ENCODE results near the gene GPC6. TPM values are rescaled to one million over a fixed set of nuclear protein-coding genes. Genes with fewer than 3 reads are reported as not detected.
A peak's percentile ranks its signal among the peaks of the same experiment; 100 is the strongest.

Gene GPC6
- polyA plus RNA-seq, 1 donor (not counting 4 experiments of a cell fraction or from before 2014, with no cell fraction given) = 0.42 TPM

GRCh38 chr13:94317063-94317491 is 1090.5 kb downstream of the GPC6 start:
- Histone ChIP-seq H3K9ac (ENCODE audit: control insufficient read depth, extremely low read depth, insufficient read depth, low read length) (no peak overlapping the region), H3K4me2 (ENCODE audit: control insufficient read depth, extremely low read depth, insufficient read depth, low read depth, low read length) (peak overlapping the region; percentile 46), H2AFZ (ENCODE audit: control insufficient read depth, low read length) (peak overlapping the region; percentile 36), H4K20me1 (ENCODE audit: control insufficient read depth, extremely low read depth, insufficient read depth, low read length) (no peaks in the 10 kb centered on the region), H3K9me3 (ENCODE audit: control insufficient read depth, low read depth, low read length) (no peaks in the 10 kb centered on the region), H3K4me3 (ENCODE audit: control insufficient read depth in 2 of 3, extremely low read depth in 1 of 3, insufficient read depth in 2 of 3, low read depth in 1 of 3, low read length in 3 of 3) (no peak overlapping the region), H3K27me3 (ENCODE audit: control insufficient read depth, extremely low read depth, insufficient read depth, low read length) (no peaks in the 10 kb centered on the region), H3K79me2 (ENCODE audit: control insufficient read depth, insufficient read depth, low read length) (no peaks in the 10 kb centered on the region), H3K36me3 (ENCODE audit: control insufficient read depth in 2 of 2, extremely low read depth in 1 of 2, insufficient read depth in 2 of 2, low read length in 2 of 2) (no peaks in the 10 kb centered on the region), H3K27ac (ENCODE audit: control insufficient read depth, insufficient read depth, low read length) (no peak overlapping the region), H3K9me1 (ENCODE audit: control insufficient read depth, extremely low read depth, insufficient read depth, low read length) (no peaks in the 10 kb centered on the region), H3K4me1 (ENCODE audit: control insufficient read depth, extremely low read depth, insufficient read depth, low read length) (no peaks in the 10 kb centered on the region)
- DNase-seq (ENCODE audit: low read depth, low spot score) (no peak), FAIRE-seq (peak; percentile 20)
- no peak for TF ChIP-seq EZH2 (IDR thresholded peaks at IDR 0.05; ENCODE audit: low read length)
- TF ChIP-seq, protein P1, sequence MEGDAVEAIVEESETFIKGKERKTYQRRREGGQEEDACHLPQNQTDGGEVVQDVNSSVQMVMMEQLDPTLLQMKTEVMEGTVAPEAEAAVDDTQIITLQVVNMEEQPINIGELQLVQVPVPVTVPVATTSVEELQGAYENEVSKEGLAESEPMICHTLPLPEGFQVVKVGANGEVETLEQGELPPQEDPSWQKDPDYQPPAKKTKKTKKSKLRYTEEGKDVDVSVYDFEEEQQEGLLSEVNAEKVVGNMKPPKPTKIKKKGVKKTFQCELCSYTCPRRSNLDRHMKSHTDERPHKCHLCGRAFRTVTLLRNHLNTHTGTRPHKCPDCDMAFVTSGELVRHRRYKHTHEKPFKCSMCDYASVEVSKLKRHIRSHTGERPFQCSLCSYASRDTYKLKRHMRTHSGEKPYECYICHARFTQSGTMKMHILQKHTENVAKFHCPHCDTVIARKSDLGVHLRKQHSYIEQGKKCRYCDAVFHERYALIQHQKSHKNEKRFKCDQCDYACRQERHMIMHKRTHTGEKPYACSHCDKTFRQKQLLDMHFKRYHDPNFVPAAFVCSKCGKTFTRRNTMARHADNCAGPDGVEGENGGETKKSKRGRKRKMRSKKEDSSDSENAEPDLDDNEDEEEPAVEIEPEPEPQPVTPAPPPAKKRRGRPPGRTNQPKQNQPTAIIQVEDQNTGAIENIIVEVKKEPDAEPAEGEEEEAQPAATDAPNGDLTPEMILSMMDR (optimal IDR thresholded peaks at IDR 0.05 in 1 of 3, IDR thresholded peaks at IDR 0.05 in 1 of 3, conservative IDR thresholded peaks at IDR 0.05 in 1 of 3; ENCODE audit: extremely low read depth in 1 of 3, insufficient read depth in 2 of 3, low read length in 3 of 3) = no peak
- dilution Hi-C loops (cut with MboI; ENCODE audit: extremely low pct_ligation_motif_present, low sequenced_read_pairs) = no loop called here

GRCh38 chr13:94318418-94318817 is 1091.8 kb downstream of the GPC6 start:
- Histone ChIP-seq H3K4me1 (ENCODE audit: control insufficient read depth, extremely low read depth, insufficient read depth, low read length) (no peaks in the 10 kb centered on the region), H3K4me3 (ENCODE audit: control insufficient read depth in 2 of 3, extremely low read depth in 1 of 3, insufficient read depth in 2 of 3, low read depth in 1 of 3, low read length in 3 of 3) (no peak overlapping the region), H3K27ac (ENCODE audit: control insufficient read depth, insufficient read depth, low read length) (no peak overlapping the region), H3K36me3 (ENCODE audit: control insufficient read depth in 2 of 2, extremely low read depth in 1 of 2, insufficient read depth in 2 of 2, low read length in 2 of 2) (no peaks in the 10 kb centered on the region), H3K4me2 (ENCODE audit: control insufficient read depth, extremely low read depth, insufficient read depth, low read depth, low read length) (no peak overlapping the region), H3K27me3 (ENCODE audit: control insufficient read depth, extremely low read depth, insufficient read depth, low read length) (no peaks in the 10 kb centered on the region), H2AFZ (ENCODE audit: control insufficient read depth, low read length) (no peak overlapping the region), H3K9ac (ENCODE audit: control insufficient read depth, extremely low read depth, insufficient read depth, low read length) (no peak overlapping the region), H3K9me1 (ENCODE audit: control insufficient read depth, extremely low read depth, insufficient read depth, low read length) (no peaks in the 10 kb centered on the region), H3K9me3 (ENCODE audit: control insufficient read depth, low read depth, low read length) (no peaks in the 10 kb centered on the region), H4K20me1 (ENCODE audit: control insufficient read depth, extremely low read depth, insufficient read depth, low read length) (no peaks in the 10 kb centered on the region), H3K79me2 (ENCODE audit: control insufficient read depth, insufficient read depth, low read length) (no peaks in the 10 kb centered on the region)
- DNase-seq (ENCODE audit: low read depth, low spot score) (no peak), FAIRE-seq (no peak)
- TF ChIP-seq EZH2 (IDR thresholded peaks at IDR 0.05; ENCODE audit: low read length) = no peak
- TF ChIP-seq, protein P1 (optimal IDR thresholded peaks at IDR 0.05 in 1 of 3, IDR thresholded peaks at IDR 0.05 in 1 of 3, conservative IDR thresholded peaks at IDR 0.05 in 1 of 3; ENCODE audit: extremely low read depth in 1 of 3, insufficient read depth in 2 of 3, low read length in 3 of 3) = no peak
- dilution Hi-C loops (cut with MboI; ENCODE audit: extremely low pct_ligation_motif_present, low sequenced_read_pairs) = no loop called here

Data from keratinocyte (primary cell).